ENCODE measurements around the gene ZNF423.

Gene ZNF423

DNA sequence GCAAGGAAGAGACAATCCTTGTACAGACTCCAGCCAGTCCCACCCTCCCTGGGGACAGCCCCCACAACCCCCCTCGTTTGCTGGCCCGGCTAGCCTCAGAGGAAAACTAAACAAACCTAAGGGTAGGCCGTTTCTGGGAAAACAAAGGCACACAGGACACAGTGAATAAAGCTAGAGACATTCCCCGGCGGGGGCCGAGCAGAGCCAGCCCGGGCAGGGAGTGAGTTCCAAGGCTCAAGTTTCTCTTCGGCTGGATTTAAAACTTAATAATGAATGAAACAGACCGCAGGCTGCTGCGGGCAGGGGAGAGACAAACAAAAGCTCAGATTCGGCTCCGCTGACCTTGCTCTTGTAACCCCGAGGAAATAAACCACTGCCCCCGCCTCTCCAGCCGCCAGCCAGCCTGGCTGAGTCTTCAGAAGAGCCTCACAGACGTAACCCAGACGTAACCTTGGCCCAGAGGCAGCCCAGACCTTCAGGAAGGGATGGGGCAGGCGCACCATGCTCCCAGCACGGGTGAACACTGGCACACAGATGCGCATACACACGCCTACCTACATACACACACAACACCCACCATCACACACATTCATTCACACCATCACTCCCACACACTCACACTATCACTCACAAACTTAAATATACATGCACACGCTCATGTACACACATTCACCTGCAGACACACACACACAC lies 216.0 kb downstream of the ZNF423 start:
- peak; percentile 83 for DNase-seq (ENCODE audit: low spot score)

DNA sequence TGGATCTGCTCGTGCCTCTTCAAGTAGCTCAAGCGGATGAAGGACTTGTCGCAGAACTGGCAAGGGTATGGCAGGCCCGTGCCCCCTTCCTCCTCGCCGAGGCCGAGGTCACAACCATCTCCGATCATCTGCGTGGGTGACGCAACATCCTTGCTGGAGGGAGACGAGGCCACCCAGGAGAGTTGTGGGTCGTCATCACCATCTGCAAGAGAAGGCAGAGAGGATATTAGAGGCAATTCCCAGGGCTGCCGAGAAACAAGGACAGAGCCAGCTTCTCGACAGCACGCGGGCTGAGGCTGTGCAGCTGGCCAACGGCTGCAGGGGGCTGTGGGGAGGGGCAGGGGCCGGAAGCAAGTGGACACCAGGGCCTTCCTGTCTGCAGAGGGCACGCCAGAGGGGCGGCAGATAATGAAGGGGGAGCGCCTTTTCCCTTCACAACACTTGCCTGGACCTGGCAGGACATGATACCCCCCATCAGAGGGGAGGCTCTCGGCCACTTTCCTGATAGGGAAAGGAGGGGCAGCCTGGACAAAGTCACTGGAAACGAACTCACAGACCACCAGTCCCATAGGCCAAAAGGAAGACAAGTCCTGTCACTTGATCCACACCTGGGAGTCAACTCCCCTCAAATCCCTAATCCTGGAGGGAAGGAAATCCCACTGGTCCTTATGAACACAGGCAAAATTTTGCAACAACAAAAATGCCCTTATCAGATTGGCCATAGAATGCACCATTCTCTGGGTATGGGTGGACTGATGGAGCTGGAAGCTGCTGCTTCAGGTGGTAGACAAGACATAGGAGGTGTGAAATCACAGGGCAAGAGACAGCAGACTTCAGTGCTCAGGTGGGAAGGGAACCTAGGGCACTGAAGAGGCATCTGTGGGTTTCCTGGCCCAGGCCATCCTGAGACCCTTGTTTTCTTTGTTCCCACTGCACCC lies 217.0 kb downstream of the ZNF423 start:
- DNase-seq (ENCODE audit: low spot score): no peak

DNA sequence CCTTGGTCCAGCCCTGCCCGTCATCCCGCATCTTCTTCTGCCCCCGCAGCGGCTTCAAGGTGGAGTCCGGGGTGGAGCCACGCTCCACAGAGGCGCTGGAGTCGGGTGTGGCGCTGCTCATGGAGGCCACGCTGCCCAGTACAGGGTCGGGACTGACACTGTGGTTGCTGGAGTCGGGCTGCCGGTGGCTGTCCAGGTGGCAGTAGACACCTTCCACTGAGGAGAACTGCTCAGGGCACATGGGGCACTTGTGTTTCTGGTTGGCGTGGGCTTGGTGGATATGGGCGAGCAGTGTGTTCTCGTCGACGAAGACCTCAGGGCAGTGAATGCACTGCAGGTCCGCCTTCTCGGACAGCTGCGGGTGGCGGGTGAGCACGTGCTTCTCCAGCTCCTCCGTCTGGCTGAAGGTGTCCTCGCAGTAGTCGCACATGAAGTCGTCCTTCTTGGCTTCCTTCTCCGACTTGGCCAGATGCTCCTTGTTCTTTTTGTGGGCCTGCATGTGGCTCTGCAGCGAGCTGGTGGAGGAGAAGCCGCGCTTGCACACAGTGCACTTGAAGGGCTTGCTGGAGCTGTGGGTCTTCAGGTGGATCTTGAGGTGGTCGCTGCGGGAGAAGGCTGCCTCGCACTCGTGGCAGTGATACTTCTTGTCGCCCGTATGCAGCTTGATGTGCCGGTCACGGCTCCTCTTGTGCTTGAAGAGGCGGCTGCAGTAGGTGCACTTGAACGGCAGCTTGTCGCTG lies 217.8 kb downstream of the ZNF423 start:
- no peak for DNase-seq (ENCODE audit: low spot score)

DNA sequence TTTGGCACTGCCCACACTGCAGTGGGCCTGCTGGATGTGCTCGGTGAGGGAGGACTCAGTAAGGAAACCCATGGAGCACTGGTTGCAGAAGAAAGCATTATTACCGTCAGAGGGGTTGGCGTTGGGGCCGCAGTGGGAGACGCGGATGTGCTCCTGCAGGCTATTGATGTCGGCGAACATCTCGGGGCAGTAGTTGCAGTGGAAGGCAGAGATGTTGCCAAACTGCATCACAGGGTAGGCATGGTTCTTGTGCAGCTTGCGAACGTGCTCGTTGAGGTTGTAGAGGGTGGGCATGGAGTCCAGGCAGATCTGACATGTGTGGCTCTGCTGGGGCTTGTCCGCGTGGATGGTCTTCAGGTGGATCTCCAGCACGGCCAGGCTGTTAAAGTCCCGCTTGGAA lies 218.4 kb downstream of the ZNF423 start:
- DNase-seq (ENCODE audit: low spot score): no peak

GRCh38 chr16:49636608-49637007 lies 219.3 kb downstream of the ZNF423 start:
- no peak for DNase-seq (ENCODE audit: low spot score)

GRCh38 chr16:49635591-49636581 lies 220.0 kb downstream of the ZNF423 start:
- no peak for DNase-seq (ENCODE audit: low spot score)

- DNase-seq (ENCODE audit: low spot score): no peak
These were observed 220.9 kb downstream of the ZNF423 start for GRCh38 chr16:49635009-49635350.

- DNase-seq (ENCODE audit: low spot score): no peak
These were observed 221.5 kb downstream of the ZNF423 start for GRCh38 chr16:49634235-49635008.

- DNase-seq (ENCODE audit: low spot score): no peak
These were observed 223.1 kb downstream of the ZNF423 start for GRCh38 chr16:49632795-49633184.

- no peak for DNase-seq (ENCODE audit: low spot score)
These were observed 223.7 kb downstream of the ZNF423 start for GRCh38 chr16:49632086-49632794.

- peak; percentile 54 for DNase-seq (ENCODE audit: low spot score)
These were observed 224.5 kb downstream of the ZNF423 start for GRCh38 chr16:49631187-49632041.

DNA sequence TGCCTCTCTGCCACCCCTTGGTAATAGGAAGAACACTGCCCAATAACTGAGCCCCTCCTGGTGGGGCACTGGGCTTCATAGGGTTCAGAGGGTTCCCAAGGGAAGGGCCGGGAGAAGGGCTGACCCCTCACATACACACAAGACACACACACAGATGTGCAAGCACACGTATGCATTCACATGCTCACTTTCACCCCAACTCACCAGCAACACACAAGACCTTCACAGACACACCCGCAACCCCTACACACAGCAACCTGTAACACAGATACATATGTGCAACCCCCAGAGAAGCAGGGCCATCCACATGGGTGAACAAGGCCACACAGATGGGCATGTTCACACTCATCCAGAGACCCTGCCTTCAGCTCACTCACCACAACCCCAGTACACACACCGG lies 225.1 kb downstream of the ZNF423 start:
- no peak for DNase-seq (ENCODE audit: low spot score)

GRCh38 chr16:49629851-49630250 lies 226.1 kb downstream of the ZNF423 start:
- no peak for DNase-seq (ENCODE audit: low spot score)

- no peak for DNase-seq (ENCODE audit: low spot score)
These were observed 227.8 kb downstream of the ZNF423 start for GRCh38 chr16:49628148-49628547.

GRCh38 chr16:49625311-49626065 lies 230.4 kb downstream of the ZNF423 start:
- no peak for DNase-seq (ENCODE audit: low spot score)

- no peak for DNase-seq (ENCODE audit: low spot score)
These were observed 232.2 kb downstream of the ZNF423 start for GRCh38 chr16:49623501-49624266.
